ENCODE measurements around the gene HCFC2.

Gene HCFC2

GRCh38 chr12:104073699-104074098 is 9.4 kb downstream of the HCFC2 start:
- DNase-seq (ENCODE audit: low spot score) = no peak
- Mint-ChIP-seq H3K27ac (no peak overlapping the region), H3K27me3 (ENCODE audit: low read depth) (no peaks in the 10 kb centered on the region), H3K4me1 (ENCODE audit: low read depth) (no peaks in the 10 kb centered on the region), H3K4me3 (no peak overlapping the region), H3K36me3 (ENCODE audit: low read depth) (peaks cover 16% of the 10 kb centered on the region), H3K9me3 (no peaks in the 10 kb centered on the region)

DNA sequence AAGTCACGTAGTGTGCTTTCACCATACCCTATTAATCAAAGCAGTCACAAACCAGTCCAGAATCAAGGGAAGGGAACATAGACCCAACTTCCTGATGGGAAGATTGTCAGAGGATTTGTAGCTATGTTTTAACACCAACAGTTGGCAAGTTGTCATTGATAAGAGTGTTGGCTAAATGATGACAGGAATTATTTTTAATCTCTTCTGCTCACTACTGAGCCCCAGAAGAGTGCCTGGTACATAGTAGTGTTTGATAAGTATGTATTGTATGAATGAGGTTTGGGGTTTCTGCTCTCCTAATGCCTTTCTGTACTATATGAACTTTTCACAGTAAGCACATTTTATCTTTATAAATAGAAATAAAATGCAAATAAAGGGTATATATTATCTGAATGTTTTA is 14.7 kb downstream of the HCFC2 start:
- Mint-ChIP-seq H3K4me1 (ENCODE audit: low read depth) (peaks cover 6% of the 10 kb centered on the region), H3K36me3 (ENCODE audit: low read depth) (peaks cover 15% of the 10 kb centered on the region), H3K4me3 (no peak overlapping the region), H3K27ac (no peak overlapping the region), H3K27me3 (ENCODE audit: low read depth) (no peaks in the 10 kb centered on the region), H3K9me3 (no peaks in the 10 kb centered on the region)
- DNase-seq (ENCODE audit: low spot score) = no peak

GRCh38 chr12:104080764-104081163 is 16.4 kb downstream of the HCFC2 start:
- Mint-ChIP-seq H3K9me3 (no peaks in the 10 kb centered on the region), H3K27ac (no peak overlapping the region), H3K4me3 (no peak overlapping the region), H3K4me1 (ENCODE audit: low read depth) (peaks cover 13% of the 10 kb centered on the region), H3K36me3 (ENCODE audit: low read depth) (peaks cover 26% of the 10 kb centered on the region), H3K27me3 (ENCODE audit: low read depth) (no peaks in the 10 kb centered on the region)
- DNase-seq (ENCODE audit: low spot score) = no peak

- H3K27me3 Mint-ChIP-seq (ENCODE audit: low read depth) = no peaks in the 10 kb centered on the region
- no peak overlapping the region for H3K27ac Mint-ChIP-seq
- H3K36me3 Mint-ChIP-seq (ENCODE audit: low read depth) = peaks cover 33% of the 10 kb centered on the region
- no peaks in the 10 kb centered on the region for H3K9me3 Mint-ChIP-seq
- DNase-seq (ENCODE audit: low spot score) = peak; percentile 57
- H3K4me1 Mint-ChIP-seq (ENCODE audit: low read depth) = peaks cover 13% of the 10 kb centered on the region
- H3K4me3 Mint-ChIP-seq = no peak overlapping the region
These were observed 19.6 kb downstream of the HCFC2 start for GRCh38 chr12:104083769-104084475.

DNA sequence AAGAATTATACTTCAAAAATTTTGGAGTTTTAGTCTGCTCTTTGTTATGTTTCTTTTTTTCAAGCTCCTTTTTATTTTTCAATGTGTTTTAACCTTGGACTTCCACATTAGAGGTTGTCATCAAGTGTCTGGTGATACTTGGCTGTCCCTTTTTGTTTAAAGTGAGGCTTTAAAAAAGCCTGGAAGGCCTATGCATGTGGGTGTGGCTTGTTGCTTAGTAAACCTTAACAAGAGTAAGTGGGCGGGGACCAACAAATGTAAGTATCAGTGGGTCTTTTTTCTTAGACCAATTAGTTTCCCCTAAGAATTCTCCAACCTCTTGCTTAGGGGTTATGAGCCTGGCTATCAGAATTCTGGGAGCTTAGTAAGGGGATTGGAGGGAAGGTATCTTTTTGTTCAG is 26.4 kb downstream of the HCFC2 start:
- no peak for DNase-seq (ENCODE audit: low spot score)
- Mint-ChIP-seq H3K4me1 (ENCODE audit: low read depth) (peaks cover 2% of the 10 kb centered on the region), H3K4me3 (no peak overlapping the region), H3K27me3 (ENCODE audit: low read depth) (no peaks in the 10 kb centered on the region), H3K36me3 (ENCODE audit: low read depth) (peaks cover 33% of the 10 kb centered on the region), H3K9me3 (no peaks in the 10 kb centered on the region), H3K27ac (no peak overlapping the region)

DNA sequence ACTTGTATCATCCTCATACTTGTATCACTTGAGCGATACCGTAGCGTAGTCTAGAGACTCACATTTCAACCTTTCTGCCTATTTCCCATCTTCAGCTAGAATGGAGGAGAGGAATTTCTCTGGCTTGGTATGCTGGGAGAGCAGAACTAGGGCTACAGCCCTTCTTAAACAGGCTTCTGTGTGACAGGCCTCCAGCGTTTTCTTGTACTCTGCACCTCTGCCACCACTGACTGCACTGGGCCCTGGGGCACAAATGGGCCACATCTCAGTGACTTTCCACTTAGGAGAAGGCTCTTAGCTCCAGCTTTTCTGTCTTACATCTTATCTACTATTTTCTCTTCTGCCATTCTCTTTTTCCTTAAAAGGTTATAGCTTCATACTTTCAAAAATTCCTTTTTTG is 26.8 kb downstream of the HCFC2 start:
- H3K36me3 Mint-ChIP-seq (ENCODE audit: low read depth) = peaks cover 31% of the 10 kb centered on the region
- H3K27ac Mint-ChIP-seq = no peak overlapping the region
- no peaks in the 10 kb centered on the region for H3K9me3 Mint-ChIP-seq
- H3K4me3 Mint-ChIP-seq = no peak overlapping the region
- no peaks in the 10 kb centered on the region for H3K27me3 Mint-ChIP-seq (ENCODE audit: low read depth)
- no peak for DNase-seq (ENCODE audit: low spot score)
- H3K4me1 Mint-ChIP-seq (ENCODE audit: low read depth) = peaks cover 2% of the 10 kb centered on the region

DNA sequence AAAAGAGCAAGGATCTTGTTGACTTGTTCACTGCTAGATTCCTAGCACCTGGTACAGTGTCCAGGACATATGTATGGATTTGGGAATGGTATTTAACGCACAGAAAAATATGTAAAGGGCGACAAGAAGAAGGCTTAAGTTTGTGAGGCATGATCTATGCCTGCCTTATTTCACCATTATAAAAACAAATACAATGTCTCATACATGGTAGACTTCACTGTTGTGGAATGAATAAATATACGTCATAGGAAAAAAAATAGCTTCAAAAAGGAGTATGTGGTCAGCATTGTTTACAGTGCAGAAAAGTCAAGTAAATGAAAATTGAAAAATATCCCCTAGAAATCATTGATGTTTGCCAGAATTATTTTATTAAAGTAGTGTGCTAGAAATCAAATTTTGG is 30.0 kb downstream of the HCFC2 start:
- Mint-ChIP-seq H3K4me3 (no peak overlapping the region), H3K36me3 (ENCODE audit: low read depth) (peaks cover 43% of the 10 kb centered on the region), H3K27ac (no peak overlapping the region), H3K27me3 (ENCODE audit: low read depth) (no peaks in the 10 kb centered on the region), H3K4me1 (ENCODE audit: low read depth) (peaks cover 2% of the 10 kb centered on the region), H3K9me3 (no peaks in the 10 kb centered on the region)
- DNase-seq (ENCODE audit: low spot score) = no peak

DNA sequence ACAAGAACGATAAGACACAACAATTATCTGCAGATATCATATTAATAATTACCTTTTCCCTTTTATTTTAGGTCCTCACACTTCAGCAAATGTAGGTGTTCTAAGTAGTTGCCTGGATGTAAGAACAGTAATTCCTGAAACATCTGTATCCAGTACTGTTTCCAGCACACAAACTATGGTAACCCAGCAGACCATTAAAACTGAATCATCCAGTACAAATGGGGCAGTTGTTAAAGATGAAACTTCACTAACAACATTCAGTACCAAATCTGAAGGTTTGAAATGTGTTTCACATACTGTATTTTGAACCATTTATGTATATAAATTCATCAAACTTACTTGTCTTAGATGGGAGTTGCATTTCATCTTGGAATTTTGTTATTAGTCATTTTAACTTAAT is 31.0 kb downstream of the HCFC2 start:
- no peak for DNase-seq (ENCODE audit: low spot score)
- Mint-ChIP-seq H3K9me3 (no peaks in the 10 kb centered on the region), H3K4me1 (ENCODE audit: low read depth) (peaks cover 2% of the 10 kb centered on the region), H3K27ac (no peak overlapping the region), H3K4me3 (no peak overlapping the region), H3K36me3 (ENCODE audit: low read depth) (peaks cover 42% of the 10 kb centered on the region), H3K27me3 (ENCODE audit: low read depth) (no peaks in the 10 kb centered on the region)

- Mint-ChIP-seq H3K4me3 (no peak overlapping the region), H3K4me1 (ENCODE audit: low read depth) (peaks cover 2% of the 10 kb centered on the region), H3K27me3 (ENCODE audit: low read depth) (no peaks in the 10 kb centered on the region), H3K36me3 (ENCODE audit: low read depth) (peaks cover 41% of the 10 kb centered on the region), H3K9me3 (no peaks in the 10 kb centered on the region), H3K27ac (no peak overlapping the region)
- no peak for DNase-seq (ENCODE audit: low spot score)
These were observed 33.6 kb downstream of the HCFC2 start for GRCh38 chr12:104097954-104098353.

- H3K27ac Mint-ChIP-seq = no peak overlapping the region
- no peaks in the 10 kb centered on the region for H3K9me3 Mint-ChIP-seq
- no peaks in the 10 kb centered on the region for H3K27me3 Mint-ChIP-seq (ENCODE audit: low read depth)
- DNase-seq (ENCODE audit: low spot score) = no peak
- no peak overlapping the region for H3K4me3 Mint-ChIP-seq
- H3K4me1 Mint-ChIP-seq (ENCODE audit: low read depth) = peaks cover 8% of the 10 kb centered on the region
- peaks cover 11% of the 10 kb centered on the region for H3K36me3 Mint-ChIP-seq (ENCODE audit: low read depth)
These were observed 41.1 kb downstream of the HCFC2 start for GRCh38 chr12:104105461-104105860.

DNA sequence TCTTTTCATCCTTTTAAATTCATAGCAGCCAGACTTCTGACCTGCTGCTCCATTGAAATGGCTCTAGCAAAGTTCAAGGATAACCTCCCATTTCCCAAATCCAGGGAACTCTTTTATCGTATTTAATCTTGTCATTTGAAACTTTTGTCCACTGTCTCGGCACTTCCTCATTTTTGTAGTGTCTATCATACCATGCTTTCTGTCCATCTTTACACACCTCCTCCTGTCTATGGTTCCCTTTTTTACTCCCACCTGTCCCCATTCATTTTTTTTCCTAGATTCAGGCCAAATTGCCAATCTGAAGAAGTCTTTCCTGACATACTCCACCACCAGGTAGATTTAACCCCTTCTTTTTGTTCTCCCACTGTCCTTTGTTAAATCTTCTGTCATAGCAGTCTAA is 42.6 kb downstream of the HCFC2 start:
- Mint-ChIP-seq H3K4me3 (no peak overlapping the region), H3K27me3 (ENCODE audit: low read depth) (no peaks in the 10 kb centered on the region), H3K36me3 (ENCODE audit: low read depth) (peaks cover 8% of the 10 kb centered on the region), H3K27ac (no peak overlapping the region), H3K9me3 (no peaks in the 10 kb centered on the region), H3K4me1 (ENCODE audit: low read depth) (peaks cover 8% of the 10 kb centered on the region)
- DNase-seq (ENCODE audit: low spot score) = no peak

- DNase-seq (ENCODE audit: low spot score) = peak; percentile 81
- H3K27ac Mint-ChIP-seq = no peak overlapping the region
- H3K9me3 Mint-ChIP-seq = no peaks in the 10 kb centered on the region
- H3K4me1 Mint-ChIP-seq (ENCODE audit: low read depth) = peaks cover 8% of the 10 kb centered on the region
- peaks cover 5% of the 10 kb centered on the region for H3K36me3 Mint-ChIP-seq (ENCODE audit: low read depth)
- H3K4me3 Mint-ChIP-seq = no peak overlapping the region
- H3K27me3 Mint-ChIP-seq (ENCODE audit: low read depth) = no peaks in the 10 kb centered on the region
These were observed 44.6 kb downstream of the HCFC2 start for GRCh38 chr12:104108755-104109445.

- Mint-ChIP-seq H3K27me3 (ENCODE audit: low read depth) (no peaks in the 10 kb centered on the region), H3K4me3 (no peak overlapping the region), H3K9me3 (no peaks in the 10 kb centered on the region), H3K36me3 (ENCODE audit: low read depth) (peaks cover 5% of the 10 kb centered on the region), H3K27ac (no peak overlapping the region), H3K4me1 (ENCODE audit: low read depth) (peaks cover 8% of the 10 kb centered on the region)
- DNase-seq (ENCODE audit: low spot score) = no peak
These were observed 45.3 kb downstream of the HCFC2 start for GRCh38 chr12:104109446-104110271.

All from T-helper 2 cell treated with Interferon-gamma antibody and Interleukin-4, amounts not matched to agents 5 μg/mL and 100 μg/mL, for 36 hours (primary cell).